HG02678 (cell line): ENCODE data around the gene FBRSL1.
"Not testable (repeated sequence)": the region's sequence is repeated elsewhere in the genome, so short reads cannot be mapped to it uniquely, and the experiment has no call there.

Experiments used
- ATAC-seq: cut with Tn5 transposase; IDR thresholded peaks from one replicate; pipeline ENCODE4 v1.9.1; 2021; ENCODE audit warnings: mild to moderate bottlenecking, moderate library complexity; ENCODE audit not compliant: unreplicated experiment

Gene FBRSL1

GRCh38 chr12:132522592-132523380 lies 32.8 kb downstream of the FBRSL1 start:
- no peak for ATAC-seq

- no peak for ATAC-seq
Measured at GRCh38 chr12:132523576-132524331, 33.8 kb downstream of the FBRSL1 start.

- no peak for ATAC-seq
Measured at GRCh38 chr12:132524405-132524804, 34.5 kb downstream of the FBRSL1 start.

- no peak for ATAC-seq
Measured at GRCh38 chr12:132525011-132525832, 35.3 kb downstream of the FBRSL1 start.

GRCh38 chr12:132525833-132526455 lies 36.0 kb downstream of the FBRSL1 start:
- no peak for ATAC-seq

GRCh38 chr12:132527186-132527882 lies 37.4 kb downstream of the FBRSL1 start:
- ATAC-seq = no peak

- no peak for ATAC-seq
Measured at GRCh38 chr12:132527883-132528264, 37.9 kb downstream of the FBRSL1 start.

- no peak for ATAC-seq
Measured at GRCh38 chr12:132528564-132529106, 38.7 kb downstream of the FBRSL1 start.

GRCh38 chr12:132529156-132529839 lies 39.3 kb downstream of the FBRSL1 start:
- no peak for ATAC-seq

GRCh38 chr12:132529906-132530305 lies 40.0 kb downstream of the FBRSL1 start:
- no peak for ATAC-seq

GRCh38 chr12:132530447-132530846 lies 40.5 kb downstream of the FBRSL1 start:
- no peak for ATAC-seq

GRCh38 chr12:132530851-132531250 lies 40.9 kb downstream of the FBRSL1 start:
- no peak for ATAC-seq

- ATAC-seq = not testable (repeated sequence)
Measured at GRCh38 chr12:132532711-132533583, 43.0 kb downstream of the FBRSL1 start.

GRCh38 chr12:132533584-132533958 lies 43.6 kb downstream of the FBRSL1 start:
- ATAC-seq = no peak

GRCh38 chr12:132534076-132534475 lies 44.1 kb downstream of the FBRSL1 start:
- ATAC-seq = no peak

- ATAC-seq = no peak
Measured at GRCh38 chr12:132535019-132535418, 45.1 kb downstream of the FBRSL1 start.

- ATAC-seq = no peak
Measured at GRCh38 chr12:132536102-132536876, 46.3 kb downstream of the FBRSL1 start.

GRCh38 chr12:132537049-132537448 lies 47.1 kb downstream of the FBRSL1 start:
- ATAC-seq = no peak
